Progenitor cell of endocrine pancreas (in vitro differentiated cells): ENCODE measurements around the gene TEKTIP1. TPM values are rescaled to one million over a fixed set of nuclear protein-coding genes. Genes with fewer than 3 reads are reported as not detected.

Source experiments
- DNase-seq: peaks from one replicate; pipeline ENCODE4 v3.0.0; 2021; ENCODE audit warnings: low spot score; ENCODE audit not compliant: unreplicated experiment
- H3K27ac Mint-ChIP-seq: 2 replicates; pipeline ENCODE4 v1.8.0; 2021; ENCODE audit warnings: mild to moderate bottlenecking, moderate library complexity, mixed read lengths
- H3K27me3 Mint-ChIP-seq: 2 replicates; pipeline ENCODE4 v1.8.0; 2021; ENCODE audit warnings: mixed read lengths
- H3K36me3 Mint-ChIP-seq: 2 replicates; pipeline ENCODE4 v1.8.0; 2022; ENCODE audit warnings: mixed read lengths; ENCODE audit not compliant: insufficient read depth
- H3K4me1 Mint-ChIP-seq: 2 replicates; pipeline ENCODE4 v1.8.0; 2021; ENCODE audit warnings: low read depth, mixed read lengths
- H3K4me3 Mint-ChIP-seq: 2 replicates; pipeline ENCODE4 v1.8.0; 2021; ENCODE audit warnings: low read depth, mild to moderate bottlenecking, moderate library complexity, mixed read lengths
- H3K9me3 Mint-ChIP-seq: 2 replicates; pipeline ENCODE4 v1.8.0; 2021; ENCODE audit warnings: low read depth, mixed read lengths
- total RNA-seq: library from RNA; stranded (reverse); gene quantifications from 2 replicates; pipeline ENCODE4 v1.2.1, GENCODE V29; 2021
- TF ChIP-seq, protein P1 (sequence below): fragments of 200-600 bp; sonication (generic); IDR thresholded peaks from one replicate; pipeline ENCODE4 v1.5.0; 2021; ENCODE audit warnings: antibody characterized with exemption, mild to moderate bottlenecking; ENCODE audit not compliant: unreplicated experiment

The TEKTIP1 gene
- total RNA-seq, 1 donor from 2014 or later, result 4.0 TPM

DNA sequence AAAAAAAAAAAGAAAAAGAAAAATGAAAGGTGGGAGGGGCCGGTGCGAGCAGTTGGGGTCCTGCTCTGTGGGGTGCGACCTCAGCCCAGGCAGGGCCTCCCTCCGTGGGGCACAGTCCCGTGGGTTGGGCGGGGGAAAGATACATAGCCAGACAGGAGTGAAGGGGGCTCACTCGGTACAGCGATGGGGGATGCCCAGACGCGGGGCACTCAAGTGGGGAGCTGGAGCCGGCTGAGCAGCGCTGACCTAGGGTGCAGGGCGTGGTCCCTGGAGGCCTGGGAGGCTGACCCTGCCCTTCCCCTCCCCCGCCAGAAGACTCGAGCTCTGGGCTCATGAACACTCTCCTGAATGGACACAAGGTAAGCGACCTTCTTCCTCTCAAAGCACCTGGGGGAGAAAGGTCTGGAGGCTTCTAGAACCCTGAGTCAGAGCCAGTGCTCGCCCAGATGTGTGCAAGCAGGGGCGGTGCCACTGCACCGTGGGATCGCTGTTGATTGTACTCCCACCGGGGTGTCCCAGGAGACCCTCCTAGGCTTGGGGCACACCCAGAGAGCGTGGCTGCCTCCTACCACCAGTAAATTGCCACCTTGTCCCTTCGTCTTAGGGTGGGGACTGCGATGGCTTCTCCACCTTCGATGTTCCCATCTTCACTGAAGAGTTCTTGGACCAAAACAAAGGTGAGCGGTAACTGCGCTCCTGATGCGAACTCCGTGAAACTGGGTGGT, 37.1 kb downstream of the TEKTIP1 start:
- H3K4me1 Mint-ChIP-seq, result peaks cover 14% of the 10 kb centered on the region

DNA sequence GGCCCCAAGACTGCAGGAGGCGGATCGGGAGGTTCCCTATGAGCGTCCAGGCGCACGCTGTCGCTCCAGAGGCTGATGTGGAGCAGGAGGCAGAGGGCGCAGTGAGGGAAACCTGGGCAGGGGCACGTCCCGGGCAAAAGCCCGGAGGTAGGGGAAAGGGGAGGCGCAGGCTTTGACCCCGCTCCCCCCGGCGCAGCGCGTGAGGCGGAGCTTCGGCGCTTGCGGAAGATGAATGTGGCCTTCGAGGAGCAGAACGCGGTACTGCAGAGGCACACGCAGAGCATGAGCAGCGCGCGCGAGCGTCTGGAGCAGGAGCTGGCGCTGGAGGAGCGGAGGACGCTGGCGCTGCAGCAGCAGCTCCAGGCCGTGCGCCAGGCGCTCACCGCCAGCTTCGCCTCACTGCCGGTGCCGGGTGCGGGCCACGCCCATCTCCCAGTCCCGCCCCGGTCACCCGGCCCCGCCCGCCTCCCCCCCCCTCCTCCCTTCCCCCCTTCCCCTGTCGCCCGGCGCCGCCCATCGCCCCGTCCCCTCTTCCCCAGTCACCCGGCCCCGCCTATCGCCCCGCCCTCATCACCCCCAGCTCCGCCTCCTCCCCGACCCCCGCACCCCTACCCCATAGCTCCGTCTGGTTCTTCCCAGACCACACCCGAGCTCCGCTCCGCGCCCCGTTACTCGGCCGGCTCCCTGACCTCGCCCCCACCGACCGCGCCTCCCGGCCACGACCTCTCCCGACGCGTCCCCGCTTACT, 37.9 kb downstream of the TEKTIP1 start:
- H3K4me1 Mint-ChIP-seq, result peaks cover 11% of the 10 kb centered on the region
- H3K4me3 Mint-ChIP-seq, result peak overlapping the region; percentile 46
- H3K27me3 Mint-ChIP-seq, result peaks cover 42% of the 10 kb centered on the region
- H3K27ac Mint-ChIP-seq, result peak overlapping the region; percentile 41
- H3K9me3 Mint-ChIP-seq, result no peaks in the 10 kb centered on the region
- peaks cover 11% of the 10 kb centered on the region for H3K36me3 Mint-ChIP-seq
- TF ChIP-seq, protein P1, sequence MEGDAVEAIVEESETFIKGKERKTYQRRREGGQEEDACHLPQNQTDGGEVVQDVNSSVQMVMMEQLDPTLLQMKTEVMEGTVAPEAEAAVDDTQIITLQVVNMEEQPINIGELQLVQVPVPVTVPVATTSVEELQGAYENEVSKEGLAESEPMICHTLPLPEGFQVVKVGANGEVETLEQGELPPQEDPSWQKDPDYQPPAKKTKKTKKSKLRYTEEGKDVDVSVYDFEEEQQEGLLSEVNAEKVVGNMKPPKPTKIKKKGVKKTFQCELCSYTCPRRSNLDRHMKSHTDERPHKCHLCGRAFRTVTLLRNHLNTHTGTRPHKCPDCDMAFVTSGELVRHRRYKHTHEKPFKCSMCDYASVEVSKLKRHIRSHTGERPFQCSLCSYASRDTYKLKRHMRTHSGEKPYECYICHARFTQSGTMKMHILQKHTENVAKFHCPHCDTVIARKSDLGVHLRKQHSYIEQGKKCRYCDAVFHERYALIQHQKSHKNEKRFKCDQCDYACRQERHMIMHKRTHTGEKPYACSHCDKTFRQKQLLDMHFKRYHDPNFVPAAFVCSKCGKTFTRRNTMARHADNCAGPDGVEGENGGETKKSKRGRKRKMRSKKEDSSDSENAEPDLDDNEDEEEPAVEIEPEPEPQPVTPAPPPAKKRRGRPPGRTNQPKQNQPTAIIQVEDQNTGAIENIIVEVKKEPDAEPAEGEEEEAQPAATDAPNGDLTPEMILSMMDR, result no peak
- DNase-seq, result no peak

More for the DNA sequence above, 37.1 kb downstream of the TEKTIP1 start:
- TF ChIP-seq, protein P1, result no peak
- Mint-ChIP-seq H3K36me3 (peaks cover 11% of the 10 kb centered on the region), H3K9me3 (no peaks in the 10 kb centered on the region), H3K4me3 (peak overlapping the region; percentile 59), H3K27ac (no peak overlapping the region), H3K27me3 (peaks cover 42% of the 10 kb centered on the region)
- no peak for DNase-seq

DNA sequence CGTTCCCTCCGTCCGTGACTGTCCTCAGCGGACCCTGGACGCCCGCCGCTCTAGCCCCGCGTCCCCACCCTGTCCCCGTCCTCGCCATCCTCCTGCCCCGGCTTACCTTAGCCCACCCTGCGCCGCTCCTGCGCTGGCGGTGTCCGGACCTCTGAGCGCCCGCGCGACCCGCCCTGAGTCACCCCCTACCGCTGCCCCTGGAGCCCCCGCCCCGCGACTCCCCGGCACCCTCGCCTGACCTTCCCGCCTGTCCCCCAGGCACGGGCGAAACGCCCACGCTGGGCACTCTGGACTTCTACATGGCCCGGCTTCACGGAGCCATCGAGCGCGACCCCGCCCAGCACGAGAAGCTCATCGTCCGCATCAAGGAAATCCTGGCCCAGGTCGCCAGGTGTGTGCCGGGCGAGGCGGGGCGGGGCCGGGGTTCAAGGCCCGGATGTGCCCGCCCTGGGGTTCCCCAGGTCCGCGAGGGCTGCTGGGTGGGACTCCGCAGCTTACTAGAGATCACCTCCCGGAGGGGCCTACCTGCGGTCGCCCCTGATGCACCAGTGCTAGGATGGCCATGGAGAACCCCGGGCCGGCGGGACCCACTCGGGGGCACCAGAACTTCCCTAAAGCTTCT, 38.9 kb downstream of the TEKTIP1 start:
- TF ChIP-seq, protein P1, result no peak
- H3K36me3 Mint-ChIP-seq, result peaks cover 11% of the 10 kb centered on the region
- H3K4me1 Mint-ChIP-seq, result peaks cover 8% of the 10 kb centered on the region
- DNase-seq, result no peak
- H3K9me3 Mint-ChIP-seq, result no peaks in the 10 kb centered on the region
- H3K27me3 Mint-ChIP-seq, result peaks cover 50% of the 10 kb centered on the region
- no peak overlapping the region for H3K27ac Mint-ChIP-seq
- no peak overlapping the region for H3K4me3 Mint-ChIP-seq

DNA sequence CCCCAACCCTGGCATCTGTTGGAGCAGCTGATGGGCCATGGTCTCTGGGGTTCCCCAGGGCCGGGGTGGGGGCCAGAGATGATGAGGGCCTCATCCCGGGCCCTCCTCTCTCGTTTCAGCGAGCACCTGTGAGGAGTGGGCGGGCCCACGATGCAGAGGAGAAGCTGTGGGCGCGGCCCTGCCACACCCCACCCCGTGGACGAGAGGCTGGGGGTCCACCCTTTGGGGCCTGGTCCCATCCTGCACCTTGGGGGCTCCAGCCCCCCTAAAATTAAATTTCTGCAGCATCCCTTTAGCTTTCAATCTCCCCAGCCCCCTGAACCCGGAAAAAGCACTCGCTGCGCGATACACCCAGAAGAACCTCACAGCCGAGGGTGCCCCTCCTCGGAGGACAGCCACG, 39.4 kb downstream of the TEKTIP1 start:
- DNase-seq, result no peak
- no peak overlapping the region for H3K27ac Mint-ChIP-seq
- peaks cover 11% of the 10 kb centered on the region for H3K36me3 Mint-ChIP-seq
- H3K4me1 Mint-ChIP-seq, result peaks cover 8% of the 10 kb centered on the region
- TF ChIP-seq, protein P1, result no peak
- H3K4me3 Mint-ChIP-seq, result no peak overlapping the region
- H3K9me3 Mint-ChIP-seq, result no peaks in the 10 kb centered on the region
- peaks cover 53% of the 10 kb centered on the region for H3K27me3 Mint-ChIP-seq
